NOMO-1 (cell line): Measurements from ENCODE around the gene DNAH10.

Source experiments
- DNase-seq, 2 experiments: peaks; one replicate each; lab custom pipeline; 2025; ENCODE audit not compliant: unreplicated experiment in 2 of 2; lab: John Stamatoyannopoulos, UW

DNAH10 gene, protein sequence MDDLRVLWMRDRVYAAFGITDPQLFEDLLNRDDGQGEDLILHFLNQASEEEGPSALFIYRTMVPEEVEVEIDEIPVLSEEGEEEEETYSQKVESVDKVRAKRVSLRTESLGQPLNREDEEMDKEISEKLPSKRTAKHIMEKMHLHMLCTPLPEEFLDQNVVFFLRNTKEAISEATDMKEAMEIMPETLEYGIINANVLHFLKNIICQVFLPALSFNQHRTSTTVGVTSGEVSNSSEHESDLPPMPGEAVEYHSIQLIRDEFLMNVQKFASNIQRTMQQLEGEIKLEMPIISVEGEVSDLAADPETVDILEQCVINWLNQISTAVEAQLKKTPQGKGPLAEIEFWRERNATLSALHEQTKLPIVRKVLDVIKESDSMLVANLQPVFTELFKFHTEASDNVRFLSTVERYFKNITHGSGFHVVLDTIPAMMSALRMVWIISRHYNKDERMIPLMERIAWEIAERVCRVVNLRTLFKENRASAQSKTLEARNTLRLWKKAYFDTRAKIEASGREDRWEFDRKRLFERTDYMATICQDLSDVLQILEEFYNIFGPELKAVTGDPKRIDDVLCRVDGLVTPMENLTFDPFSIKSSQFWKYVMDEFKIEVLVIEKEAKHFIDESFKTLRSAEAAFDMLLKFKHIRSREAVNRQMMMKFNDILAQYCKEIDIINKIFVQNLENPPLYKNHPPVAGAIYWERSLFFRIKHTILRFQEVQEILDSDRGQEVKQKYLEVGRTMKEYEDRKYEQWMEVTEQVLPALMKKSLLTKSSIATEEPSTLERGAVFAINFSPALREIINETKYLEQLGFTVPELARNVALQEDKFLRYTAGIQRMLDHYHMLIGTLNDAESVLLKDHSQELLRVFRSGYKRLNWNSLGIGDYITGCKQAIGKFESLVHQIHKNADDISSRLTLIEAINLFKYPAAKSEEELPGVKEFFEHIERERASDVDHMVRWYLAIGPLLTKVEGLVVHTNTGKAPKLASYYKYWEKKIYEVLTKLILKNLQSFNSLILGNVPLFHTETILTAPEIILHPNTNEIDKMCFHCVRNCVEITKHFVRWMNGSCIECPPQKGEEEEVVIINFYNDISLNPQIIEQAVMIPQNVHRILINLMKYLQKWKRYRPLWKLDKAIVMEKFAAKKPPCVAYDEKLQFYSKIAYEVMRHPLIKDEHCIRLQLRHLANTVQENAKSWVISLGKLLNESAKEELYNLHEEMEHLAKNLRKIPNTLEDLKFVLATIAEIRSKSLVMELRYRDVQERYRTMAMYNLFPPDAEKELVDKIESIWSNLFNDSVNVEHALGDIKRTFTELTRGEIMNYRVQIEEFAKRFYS (N-terminal part only)

GRCh38 chr12:123761841-123762714 is at the start of gene DNAH10:
DNAH10 (plus strand) TSS chr12:123762301; CDS start chr12:123762337, 36 bp downstream.
- peak; percentile 62 to 83 for DNase-seq

DNA sequence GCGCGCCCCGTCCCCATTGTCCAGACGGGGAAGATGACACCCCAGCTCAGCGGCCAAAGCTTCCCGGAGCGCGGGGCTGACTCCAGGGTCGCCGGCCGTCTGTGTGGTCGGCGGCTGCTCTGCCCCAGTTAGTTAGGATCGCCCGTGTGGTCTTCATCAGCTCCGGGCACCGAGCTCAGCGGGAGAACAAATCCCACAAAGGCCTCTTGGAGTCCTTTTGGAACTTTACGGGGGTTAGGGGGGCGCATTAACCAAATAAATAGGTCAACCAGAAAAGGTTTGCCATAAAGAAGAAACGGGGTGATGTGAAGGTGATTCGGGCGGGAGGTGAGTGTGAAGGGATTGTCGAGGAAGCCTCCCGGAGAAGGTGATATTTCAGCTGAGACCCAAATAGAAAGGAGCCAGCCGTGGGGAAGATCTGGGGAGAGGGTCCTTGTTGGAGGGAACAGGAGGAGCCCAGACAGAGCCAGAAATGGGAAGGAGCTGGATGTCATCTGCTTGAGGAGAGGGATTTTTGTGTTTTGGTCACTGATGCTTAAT is 49.3 kb upstream of the DNAH10 start:
- DNase-seq = no peak

GRCh38 chr12:123713398-123713797 is 48.7 kb upstream of the DNAH10 start:
- no peak for DNase-seq

DNA sequence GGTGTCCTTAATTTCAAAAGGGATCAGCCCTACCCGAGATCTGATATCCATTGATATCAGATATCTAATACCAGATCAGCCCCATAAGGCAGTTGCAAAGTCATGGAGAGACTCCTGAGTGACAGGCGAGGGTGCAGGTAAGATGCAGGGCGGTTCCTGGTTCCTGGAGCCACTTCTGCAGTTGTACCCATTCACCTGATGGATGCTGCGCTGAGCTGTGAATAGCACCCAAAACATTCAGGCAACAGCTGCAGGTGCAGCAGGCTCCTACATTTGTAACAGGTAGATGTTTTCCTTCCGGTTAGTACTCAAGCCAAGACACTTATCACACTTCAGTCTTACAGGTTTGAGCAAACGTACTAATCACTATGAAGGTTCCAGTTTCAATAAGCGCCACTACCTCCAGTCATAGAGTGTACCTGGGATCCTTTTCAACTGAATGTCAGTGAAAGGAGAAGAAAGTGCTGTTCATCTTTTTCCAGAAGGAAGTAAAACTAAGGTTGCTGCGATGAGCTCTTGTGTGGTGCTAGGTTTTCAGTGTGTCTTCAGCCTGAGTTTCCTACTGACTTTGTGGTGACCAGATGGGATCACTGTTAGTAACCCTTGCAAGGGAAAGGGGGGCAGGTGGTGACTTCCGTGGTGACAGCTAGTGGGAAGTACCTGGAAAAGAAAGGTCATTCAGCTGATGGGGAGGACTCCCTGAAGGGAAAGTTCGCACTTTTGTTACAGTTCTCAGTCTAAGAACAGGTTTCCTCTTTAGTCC is 48.1 kb upstream of the DNAH10 start:
- DNase-seq = peak in 1 of 2 experiments; percentile 38

GRCh38 chr12:123715195-123715594 is 46.9 kb upstream of the DNAH10 start:
- no peak for DNase-seq

- DNase-seq = no peak
Observed at GRCh38 chr12:123717350-123717749, 44.8 kb upstream of the DNAH10 start.

DNA sequence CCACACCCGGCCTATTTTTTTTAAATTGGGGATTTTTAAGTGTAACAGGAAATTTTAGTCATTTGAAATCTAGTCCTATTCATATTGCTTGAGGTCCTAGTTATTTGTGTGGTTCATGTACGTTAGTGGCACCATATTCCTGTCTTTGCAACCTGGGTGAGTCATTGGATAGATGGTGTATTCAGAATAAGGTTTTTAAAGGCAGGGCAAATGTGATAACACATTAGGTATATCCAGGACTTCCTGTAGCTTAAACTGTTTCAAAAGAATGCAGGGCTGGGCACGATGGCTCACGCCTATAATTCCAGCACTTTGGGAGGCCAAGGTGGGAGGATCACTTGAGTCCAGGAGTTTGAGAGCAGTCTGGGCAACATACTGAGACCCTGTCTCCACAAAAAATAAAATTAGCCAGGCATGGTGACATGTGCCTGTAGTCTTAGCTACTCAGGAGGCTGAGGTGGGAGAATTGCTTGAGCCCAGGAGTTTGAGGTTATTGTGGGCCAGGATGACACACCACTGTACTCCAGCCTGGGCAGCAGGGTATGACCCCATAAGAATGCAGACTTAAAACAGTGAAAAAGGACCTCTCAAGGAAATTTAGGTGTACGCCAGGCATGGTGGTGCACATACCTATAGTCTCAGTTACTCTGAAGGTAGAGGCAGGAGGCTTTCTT is 41.8 kb upstream of the DNAH10 start:
- no peak for DNase-seq

DNA sequence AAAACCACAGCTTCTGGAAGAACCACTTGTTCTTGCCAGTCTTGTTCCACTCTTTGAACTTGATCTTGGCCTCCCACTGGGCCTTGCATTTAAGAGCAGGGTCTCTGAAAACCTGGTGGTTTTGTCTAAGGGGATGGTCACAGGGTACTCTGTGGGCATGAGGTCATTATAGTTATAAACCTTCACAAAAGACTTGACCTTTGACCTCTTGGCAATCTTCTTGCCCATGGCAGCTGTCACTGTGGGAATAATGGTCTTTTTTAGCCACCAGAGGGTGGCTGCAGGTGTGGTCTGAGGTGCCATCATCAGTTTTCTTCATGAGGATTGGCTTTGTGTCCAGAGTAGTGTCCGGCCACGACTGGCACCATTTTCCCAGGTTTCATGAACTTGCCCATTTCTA is 40.9 kb upstream of the DNAH10 start:
- DNase-seq = no peak

- DNase-seq = no peak
Observed at GRCh38 chr12:123723011-123723410, 39.1 kb upstream of the DNAH10 start.

- DNase-seq = peak in 1 of 2 experiments; percentile 13
Observed at GRCh38 chr12:123723765-123724164, 38.3 kb upstream of the DNAH10 start.

DNA sequence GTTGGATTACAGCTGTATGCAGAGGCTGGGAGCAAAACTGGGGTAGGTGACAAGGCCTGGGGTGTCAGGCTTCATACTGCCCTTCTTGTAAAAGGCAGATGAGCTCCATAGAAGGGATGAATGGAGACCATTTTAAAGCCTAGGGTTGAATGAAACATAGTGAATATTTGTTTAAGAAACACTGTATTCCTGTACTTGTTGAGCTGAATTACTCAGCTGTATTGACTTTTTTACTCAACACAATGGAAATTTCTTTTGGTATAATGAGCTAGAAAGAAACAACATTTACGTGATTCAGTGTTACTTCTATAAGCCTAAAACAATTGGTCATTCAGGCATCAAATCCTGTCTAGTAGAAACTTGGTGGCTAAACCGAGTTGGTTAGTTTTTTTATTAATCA is 35.9 kb upstream of the DNAH10 start:
- DNase-seq = no peak

DNA sequence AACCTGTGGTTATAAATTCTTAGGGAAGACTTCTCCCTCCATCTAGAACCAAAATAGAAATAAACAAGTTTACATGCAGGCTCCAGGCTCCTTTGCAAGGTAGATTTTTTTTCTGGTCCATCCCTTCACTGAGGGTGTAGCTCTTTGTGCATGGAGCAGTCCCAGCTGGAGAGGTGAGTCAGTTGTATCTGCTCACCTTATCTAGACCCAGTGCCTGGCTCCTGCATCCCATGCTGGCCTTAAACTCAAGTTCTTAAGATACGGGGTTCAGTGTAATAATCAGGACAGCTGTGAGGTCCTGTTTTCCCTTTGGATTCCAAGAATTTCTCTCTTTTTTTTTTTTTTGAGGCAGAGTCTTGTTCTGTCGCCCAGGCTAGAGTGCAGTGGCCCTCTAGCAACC is 35.1 kb upstream of the DNAH10 start:
- no peak for DNase-seq

DNA sequence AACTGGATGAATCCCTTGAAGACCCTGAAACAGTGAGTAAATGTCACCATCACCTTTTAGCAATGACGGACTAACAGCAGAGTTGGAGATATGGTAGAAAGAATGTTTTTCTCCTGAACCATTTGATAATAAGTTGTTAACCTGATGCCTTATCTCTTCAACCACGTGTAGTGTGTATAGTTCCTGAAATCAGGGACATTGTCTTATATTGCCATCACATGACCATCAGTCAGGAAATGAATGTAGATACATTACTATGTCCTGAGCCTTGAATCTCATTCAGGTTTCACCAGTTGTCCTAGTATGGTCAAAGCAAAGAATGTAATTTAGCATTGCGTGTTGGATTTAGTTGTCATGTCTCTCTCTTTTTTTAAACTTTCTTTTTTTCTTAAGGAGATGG is 34.2 kb upstream of the DNAH10 start:
- no peak for DNase-seq

DNA sequence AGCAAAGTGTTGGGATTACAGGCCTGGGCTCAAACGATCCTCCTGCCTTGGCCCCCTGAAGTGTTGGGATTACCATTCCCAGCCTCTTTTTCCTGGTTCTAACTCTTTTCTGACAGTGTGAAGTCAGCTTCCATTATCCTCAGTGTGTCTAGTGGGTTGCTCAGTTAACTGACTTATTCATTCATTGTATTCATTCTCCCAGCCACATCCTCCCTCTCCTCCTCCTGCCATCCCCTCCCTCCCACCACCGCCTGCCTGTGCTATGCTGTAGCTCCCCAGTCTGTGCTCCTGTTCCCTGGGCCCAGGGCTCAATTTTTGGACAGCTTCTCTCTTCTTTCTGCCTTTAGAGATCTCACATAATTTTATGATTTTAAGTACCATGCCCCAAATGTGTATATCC is 30.5 kb upstream of the DNAH10 start:
- DNase-seq = no peak

GRCh38 chr12:123732251-123732650 is 29.9 kb upstream of the DNAH10 start:
- no peak for DNase-seq

- DNase-seq = no peak
Observed at GRCh38 chr12:123733229-123733628, 28.9 kb upstream of the DNAH10 start.

DNA sequence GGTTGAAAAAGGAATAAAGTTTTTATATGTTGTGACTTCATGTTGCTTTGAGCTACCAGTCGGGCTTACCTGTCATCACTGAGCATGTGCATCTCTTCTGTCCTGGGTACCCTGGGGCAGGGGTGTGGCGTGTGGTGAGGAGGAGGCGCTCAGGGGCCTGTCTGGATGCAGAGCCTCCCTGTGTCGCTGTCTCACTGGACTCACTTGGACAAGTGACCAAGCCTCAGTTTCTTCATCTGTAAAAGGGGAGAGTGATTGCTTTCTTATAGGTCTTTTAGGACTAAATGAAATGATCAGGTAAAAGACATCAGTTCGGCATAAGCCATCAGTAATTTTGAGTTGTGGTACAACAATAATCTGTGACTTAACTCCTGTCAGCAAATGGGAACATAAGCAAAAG is 27.8 kb upstream of the DNAH10 start:
- DNase-seq = no peak

GRCh38 chr12:123741937-123742572 is 20.0 kb upstream of the DNAH10 start:
- no peak for DNase-seq
